GM12873 (cell line): ENCODE data around the gene CREB3L1.

Source experiments
- CTCF ChIP-seq: IDR thresholded peaks from 2 replicates; pipeline ENCODE4 v1.5.1; 2012; ENCODE audit warnings: low read depth, mild to moderate bottlenecking, moderate library complexity, low read length, control low read depth; ENCODE audit not compliant: insufficient read depth; ENCODE audit errors: missing control alignments

The CREB3L1 gene

GRCh38 chr11:46293641-46294103 is 16.2 kb downstream of the CREB3L1 start:
- no peak for TF ChIP-seq CTCF

- no peak for TF ChIP-seq CTCF
Observed at GRCh38 chr11:46294365-46295309, 17.2 kb downstream of the CREB3L1 start.

GRCh38 chr11:46295312-46296058 is 18.0 kb downstream of the CREB3L1 start:
- TF ChIP-seq CTCF = no peak

- no peak for TF ChIP-seq CTCF
Observed at GRCh38 chr11:46296059-46296527, 18.6 kb downstream of the CREB3L1 start.

GRCh38 chr11:46296528-46297448 is 19.3 kb downstream of the CREB3L1 start:
- peak; percentile 46 for TF ChIP-seq CTCF

- no peak for TF ChIP-seq CTCF
Observed at GRCh38 chr11:46298699-46299433, 21.4 kb downstream of the CREB3L1 start.
